WTC11 (cell line): ENCODE results near the gene SLC16A9. TPM values are rescaled to one million over a fixed set of nuclear protein-coding genes. Genes with fewer than 3 reads are reported as not detected.

ENCODE experiments used
- ATAC-seq: fragments of 200-7000 bp; cut with Tn5 transposase; 2 replicates; pipeline ENCODE4 v1.10.0; 2021; ENCODE audit warnings: mild to moderate bottlenecking, moderate library complexity
- CTCF ChIA-PET: fragments of 300-600 bp; sonication (Branson Sonifier 250); formaldehyde crosslinking; loops from one replicate; lab custom pipeline; 2021; ENCODE audit warnings: antibody characterized with exemption; lab: Charles Lee
- POLR2A ChIA-PET: fragments of 350-600 bp; sonication (Branson Sonifier 250); formaldehyde crosslinking; loops from one replicate; lab custom pipeline; 2021; ENCODE audit warnings: antibody characterized with exemption; lab: Charles Lee
- DNase-seq: peaks from one replicate; pipeline ENCODE4 v3.0.0; 2021; ENCODE audit warnings: low spot score
- H3K27ac Mint-ChIP-seq: 2 replicates; pipeline ENCODE4 v1.8.0; 2021; ENCODE audit warnings: mixed read lengths
- H3K27me3 Mint-ChIP-seq: 2 replicates; pipeline ENCODE4 v1.8.0; 2021; ENCODE audit warnings: low read depth, mild to moderate bottlenecking, moderate library complexity, mixed read lengths
- H3K36me3 Mint-ChIP-seq: 2 replicates; pipeline ENCODE4 v1.8.0; 2021; ENCODE audit warnings: mixed read lengths
- H3K4me1 Mint-ChIP-seq: 2 replicates; pipeline ENCODE4 v1.8.0; 2022; ENCODE audit warnings: mixed read lengths
- H3K4me3 Mint-ChIP-seq: 2 replicates; pipeline ENCODE4 v1.8.0; 2021; ENCODE audit warnings: mild to moderate bottlenecking, moderate library complexity, mixed read lengths
- H3K9me3 Mint-ChIP-seq: 2 replicates; pipeline ENCODE4 v1.8.0; 2021; ENCODE audit warnings: mixed read lengths
- EMX1 ChIP-seq: fragments of 250-450 bp; sonication (Bioruptor Pico); IDR thresholded peaks from 2 replicates; pipeline ENCODE4 v1.8.0; 2021; ENCODE audit warnings: mild to moderate bottlenecking
- FOXK1 ChIP-seq: sonication (generic); formaldehyde crosslinking; IDR thresholded peaks from 2 replicates; pipeline ENCODE4 v1.8.0; 2022; ENCODE audit warnings: mild to moderate bottlenecking, moderate library complexity, missing genetic modification reagents
- NFYB ChIP-seq: sonication (generic); formaldehyde crosslinking; conservative IDR thresholded peaks from 2 replicates; pipeline ENCODE4 v1.8.0; 2022; ENCODE audit warnings: low read depth, missing genetic modification reagents
- NR3C1 ChIP-seq: sonication (generic); formaldehyde crosslinking; conservative IDR thresholded peaks from 2 replicates; pipeline ENCODE4 v1.8.1; 2023; ENCODE audit warnings: low read depth, mild to moderate bottlenecking, missing genetic modification reagents
- OVOL2 ChIP-seq: fragments of 250-450 bp; sonication (Bioruptor Pico); IDR thresholded peaks from 2 replicates; pipeline ENCODE4 v1.9.0; 2021; ENCODE audit warnings: mild to moderate bottlenecking, borderline replicate concordance
- SOX15 ChIP-seq: fragments of 250-450 bp; sonication (Bioruptor Pico); IDR thresholded peaks from 2 replicates; pipeline ENCODE4 v1.9.0; 2021; ENCODE audit warnings: mild to moderate bottlenecking
- TP53 ChIP-seq: sonication (generic); formaldehyde crosslinking; IDR thresholded peaks from 2 replicates; pipeline ENCODE4 v1.8.1; 2023; ENCODE audit warnings: mild to moderate bottlenecking, missing genetic modification reagents
- ZBTB21 ChIP-seq: sonication (generic); formaldehyde crosslinking; IDR thresholded peaks from 2 replicates; pipeline ENCODE4 v1.8.1; 2023; ENCODE audit warnings: mild to moderate bottlenecking, missing genetic modification reagents, borderline replicate concordance
- ZNF138 ChIP-seq: sonication (generic); formaldehyde crosslinking; conservative IDR thresholded peaks from 2 replicates; pipeline ENCODE4 v1.8.1; 2022; ENCODE audit warnings: mild to moderate bottlenecking, moderate library complexity, missing genetic modification reagents
- ZNF232 ChIP-seq: sonication (generic); formaldehyde crosslinking; IDR thresholded peaks from 2 replicates; pipeline ENCODE4 v1.8.0; 2022; ENCODE audit warnings: mild to moderate bottlenecking, missing genetic modification reagents
- ZNF317 ChIP-seq: sonication (generic); formaldehyde crosslinking; IDR thresholded peaks from 2 replicates; pipeline ENCODE4 v1.8.1; 2023; ENCODE audit warnings: low read depth, mild to moderate bottlenecking, moderate library complexity, missing genetic modification reagents, borderline replicate concordance
- total RNA-seq: library from RNA; stranded (reverse); gene quantifications from 3 replicates; pipeline ENCODE4 v1.2.3, GENCODE V29; 2021
- TF ChIP-seq, protein P1 (sequence below): sonication (generic); formaldehyde crosslinking; IDR thresholded peaks from 2 replicates; pipeline ENCODE4 v1.8.1; 2023; ENCODE audit warnings: mild to moderate bottlenecking, missing genetic modification reagents
- TF ChIP-seq, protein P2 (sequence below): sonication (generic); formaldehyde crosslinking; IDR thresholded peaks from 2 replicates; pipeline ENCODE4 v1.8.1; 2023; ENCODE audit warnings: mild to moderate bottlenecking, missing genetic modification reagents
- TF ChIP-seq, protein P3 (sequence below): sonication (generic); formaldehyde crosslinking; IDR thresholded peaks from 2 replicates; pipeline ENCODE4 v1.8.1; 2022; ENCODE audit warnings: low read depth, mild to moderate bottlenecking, moderate library complexity, missing genetic modification reagents, borderline replicate concordance
- TF ChIP-seq, protein P4 (sequence below): sonication (generic); formaldehyde crosslinking; IDR thresholded peaks from 2 replicates; pipeline ENCODE4 v1.8.0; 2022; ENCODE audit warnings: mild to moderate bottlenecking, missing genetic modification reagents
- TF ChIP-seq, protein P5 (sequence below): sonication (generic); formaldehyde crosslinking; IDR thresholded peaks from 2 replicates; pipeline ENCODE4 v1.8.0; 2022; ENCODE audit warnings: mild to moderate bottlenecking, missing genetic modification reagents
- TF ChIP-seq, protein P6 (sequence below): fragments of 250-450 bp; sonication (Bioruptor Pico); IDR thresholded peaks from 2 replicates; pipeline ENCODE4 v2.1.2; 2022; ENCODE audit warnings: mild to moderate bottlenecking, moderate library complexity
- TF ChIP-seq, protein P7 (sequence below): sonication (generic); formaldehyde crosslinking; IDR thresholded peaks from 2 replicates; pipeline ENCODE4 v1.8.0; 2023; ENCODE audit warnings: missing genetic modification reagents
- TF ChIP-seq, protein P8 (sequence below): sonication (generic); formaldehyde crosslinking; IDR thresholded peaks from 2 replicates; pipeline ENCODE4 v1.8.0; 2022; ENCODE audit warnings: mild to moderate bottlenecking, missing genetic modification reagents
- TF ChIP-seq, protein P9 (sequence below): sonication (generic); formaldehyde crosslinking; IDR thresholded peaks from 2 replicates; pipeline ENCODE4 v1.8.1; 2022; ENCODE audit warnings: missing genetic modification reagents, borderline replicate concordance
- TF ChIP-seq, protein P10 (sequence below): sonication (generic); formaldehyde crosslinking; IDR thresholded peaks from 2 replicates; pipeline ENCODE4 v1.8.1; 2023; ENCODE audit warnings: mild to moderate bottlenecking, missing genetic modification reagents, moderate library complexity

The SLC16A9 gene
- total RNA-seq, 1 experiment from 2014 or later: 4.0 TPM

DNA sequence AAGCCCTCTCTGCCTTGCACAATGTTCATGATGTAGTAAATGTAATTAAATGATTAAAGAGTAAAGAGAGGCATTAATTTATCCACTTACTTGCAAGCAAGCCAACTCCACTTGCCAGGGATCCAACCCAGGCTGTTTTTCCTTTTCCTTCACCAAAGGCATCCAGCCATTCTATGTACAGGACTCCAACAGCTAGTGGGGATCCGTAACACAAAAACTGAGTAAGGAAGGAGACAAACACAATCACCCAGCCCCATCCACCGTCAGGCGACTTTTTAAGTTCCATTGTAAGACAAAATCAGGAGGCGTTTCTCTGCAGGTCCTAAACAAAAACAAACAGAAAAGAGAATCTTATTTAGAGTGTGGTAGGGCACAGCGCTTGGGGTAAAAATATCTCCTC, 25.6 kb downstream of the SLC16A9 start:
- no peak overlapping the region for H3K27ac Mint-ChIP-seq
- no peaks in the 10 kb centered on the region for H3K9me3 Mint-ChIP-seq
- no peak overlapping the region for H3K4me3 Mint-ChIP-seq
- H3K27me3 Mint-ChIP-seq: no peaks in the 10 kb centered on the region
- peaks cover 2% of the 10 kb centered on the region; the same call in 1 of the 2 replicates for H3K4me1 Mint-ChIP-seq
- TF ChIP-seq ZBTB21 (CRISPR knock-in tag): no peak
- no peak for TF ChIP-seq FOXK1
- TF ChIP-seq TP53 (CRISPR knock-in tag): no peak
- no peak for TF ChIP-seq SOX15
- TF ChIP-seq ZNF232 (CRISPR knock-in tag): no peak
- no peak for TF ChIP-seq EMX1 (CRISPR knock-in tag)
- TF ChIP-seq ZNF317 (CRISPR knock-in tag): no peak
- TF ChIP-seq, protein P1, sequence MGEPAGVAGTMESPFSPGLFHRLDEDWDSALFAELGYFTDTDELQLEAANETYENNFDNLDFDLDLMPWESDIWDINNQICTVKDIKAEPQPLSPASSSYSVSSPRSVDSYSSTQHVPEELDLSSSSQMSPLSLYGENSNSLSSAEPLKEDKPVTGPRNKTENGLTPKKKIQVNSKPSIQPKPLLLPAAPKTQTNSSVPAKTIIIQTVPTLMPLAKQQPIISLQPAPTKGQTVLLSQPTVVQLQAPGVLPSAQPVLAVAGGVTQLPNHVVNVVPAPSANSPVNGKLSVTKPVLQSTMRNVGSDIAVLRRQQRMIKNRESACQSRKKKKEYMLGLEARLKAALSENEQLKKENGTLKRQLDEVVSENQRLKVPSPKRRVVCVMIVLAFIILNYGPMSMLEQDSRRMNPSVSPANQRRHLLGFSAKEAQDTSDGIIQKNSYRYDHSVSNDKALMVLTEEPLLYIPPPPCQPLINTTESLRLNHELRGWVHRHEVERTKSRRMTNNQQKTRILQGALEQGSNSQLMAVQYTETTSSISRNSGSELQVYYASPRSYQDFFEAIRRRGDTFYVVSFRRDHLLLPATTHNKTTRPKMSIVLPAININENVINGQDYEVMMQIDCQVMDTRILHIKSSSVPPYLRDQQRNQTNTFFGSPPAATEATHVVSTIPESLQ (CRISPR knock-in tag): no peak
- TF ChIP-seq, protein P2, sequence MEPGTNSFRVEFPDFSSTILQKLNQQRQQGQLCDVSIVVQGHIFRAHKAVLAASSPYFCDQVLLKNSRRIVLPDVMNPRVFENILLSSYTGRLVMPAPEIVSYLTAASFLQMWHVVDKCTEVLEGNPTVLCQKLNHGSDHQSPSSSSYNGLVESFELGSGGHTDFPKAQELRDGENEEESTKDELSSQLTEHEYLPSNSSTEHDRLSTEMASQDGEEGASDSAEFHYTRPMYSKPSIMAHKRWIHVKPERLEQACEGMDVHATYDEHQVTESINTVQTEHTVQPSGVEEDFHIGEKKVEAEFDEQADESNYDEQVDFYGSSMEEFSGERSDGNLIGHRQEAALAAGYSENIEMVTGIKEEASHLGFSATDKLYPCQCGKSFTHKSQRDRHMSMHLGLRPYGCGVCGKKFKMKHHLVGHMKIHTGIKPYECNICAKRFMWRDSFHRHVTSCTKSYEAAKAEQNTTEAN (CRISPR knock-in tag): no peak
- no peak for TF ChIP-seq NR3C1
- no peak for TF ChIP-seq ZNF138 (CRISPR knock-in tag)
- TF ChIP-seq OVOL2 (CRISPR knock-in tag): no peak
- TF ChIP-seq NFYB (CRISPR knock-in tag): no peak
- TF ChIP-seq, protein P3, sequence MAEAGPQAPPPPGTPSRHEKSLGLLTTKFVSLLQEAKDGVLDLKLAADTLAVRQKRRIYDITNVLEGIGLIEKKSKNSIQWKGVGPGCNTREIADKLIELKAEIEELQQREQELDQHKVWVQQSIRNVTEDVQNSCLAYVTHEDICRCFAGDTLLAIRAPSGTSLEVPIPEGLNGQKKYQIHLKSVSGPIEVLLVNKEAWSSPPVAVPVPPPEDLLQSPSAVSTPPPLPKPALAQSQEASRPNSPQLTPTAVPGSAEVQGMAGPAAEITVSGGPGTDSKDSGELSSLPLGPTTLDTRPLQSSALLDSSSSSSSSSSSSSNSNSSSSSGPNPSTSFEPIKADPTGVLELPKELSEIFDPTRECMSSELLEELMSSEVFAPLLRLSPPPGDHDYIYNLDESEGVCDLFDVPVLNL (CRISPR knock-in tag): no peak
- TF ChIP-seq, protein P4, sequence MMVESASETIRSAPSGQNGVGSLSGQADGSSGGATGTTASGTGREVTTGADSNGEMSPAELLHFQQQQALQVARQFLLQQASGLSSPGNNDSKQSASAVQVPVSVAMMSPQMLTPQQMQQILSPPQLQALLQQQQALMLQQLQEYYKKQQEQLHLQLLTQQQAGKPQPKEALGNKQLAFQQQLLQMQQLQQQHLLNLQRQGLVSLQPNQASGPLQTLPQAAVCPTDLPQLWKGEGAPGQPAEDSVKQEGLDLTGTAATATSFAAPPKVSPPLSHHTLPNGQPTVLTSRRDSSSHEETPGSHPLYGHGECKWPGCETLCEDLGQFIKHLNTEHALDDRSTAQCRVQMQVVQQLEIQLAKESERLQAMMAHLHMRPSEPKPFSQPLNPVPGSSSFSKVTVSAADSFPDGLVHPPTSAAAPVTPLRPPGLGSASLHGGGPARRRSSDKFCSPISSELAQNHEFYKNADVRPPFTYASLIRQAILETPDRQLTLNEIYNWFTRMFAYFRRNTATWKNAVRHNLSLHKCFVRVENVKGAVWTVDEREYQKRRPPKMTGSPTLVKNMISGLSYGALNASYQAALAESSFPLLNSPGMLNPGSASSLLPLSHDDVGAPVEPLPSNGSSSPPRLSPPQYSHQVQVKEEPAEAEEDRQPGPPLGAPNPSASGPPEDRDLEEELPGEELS (CRISPR knock-in tag): no peak
- TF ChIP-seq, protein P5, sequence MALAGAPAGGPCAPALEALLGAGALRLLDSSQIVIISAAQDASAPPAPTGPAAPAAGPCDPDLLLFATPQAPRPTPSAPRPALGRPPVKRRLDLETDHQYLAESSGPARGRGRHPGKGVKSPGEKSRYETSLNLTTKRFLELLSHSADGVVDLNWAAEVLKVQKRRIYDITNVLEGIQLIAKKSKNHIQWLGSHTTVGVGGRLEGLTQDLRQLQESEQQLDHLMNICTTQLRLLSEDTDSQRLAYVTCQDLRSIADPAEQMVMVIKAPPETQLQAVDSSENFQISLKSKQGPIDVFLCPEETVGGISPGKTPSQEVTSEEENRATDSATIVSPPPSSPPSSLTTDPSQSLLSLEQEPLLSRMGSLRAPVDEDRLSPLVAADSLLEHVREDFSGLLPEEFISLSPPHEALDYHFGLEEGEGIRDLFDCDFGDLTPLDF: no peak
- ChIA-PET CTCF (no interaction called here), POLR2A (no interaction called here)
- ATAC-seq (no peak), DNase-seq (no peak)
- no peaks in the 10 kb centered on the region for H3K36me3 Mint-ChIP-seq

DNA sequence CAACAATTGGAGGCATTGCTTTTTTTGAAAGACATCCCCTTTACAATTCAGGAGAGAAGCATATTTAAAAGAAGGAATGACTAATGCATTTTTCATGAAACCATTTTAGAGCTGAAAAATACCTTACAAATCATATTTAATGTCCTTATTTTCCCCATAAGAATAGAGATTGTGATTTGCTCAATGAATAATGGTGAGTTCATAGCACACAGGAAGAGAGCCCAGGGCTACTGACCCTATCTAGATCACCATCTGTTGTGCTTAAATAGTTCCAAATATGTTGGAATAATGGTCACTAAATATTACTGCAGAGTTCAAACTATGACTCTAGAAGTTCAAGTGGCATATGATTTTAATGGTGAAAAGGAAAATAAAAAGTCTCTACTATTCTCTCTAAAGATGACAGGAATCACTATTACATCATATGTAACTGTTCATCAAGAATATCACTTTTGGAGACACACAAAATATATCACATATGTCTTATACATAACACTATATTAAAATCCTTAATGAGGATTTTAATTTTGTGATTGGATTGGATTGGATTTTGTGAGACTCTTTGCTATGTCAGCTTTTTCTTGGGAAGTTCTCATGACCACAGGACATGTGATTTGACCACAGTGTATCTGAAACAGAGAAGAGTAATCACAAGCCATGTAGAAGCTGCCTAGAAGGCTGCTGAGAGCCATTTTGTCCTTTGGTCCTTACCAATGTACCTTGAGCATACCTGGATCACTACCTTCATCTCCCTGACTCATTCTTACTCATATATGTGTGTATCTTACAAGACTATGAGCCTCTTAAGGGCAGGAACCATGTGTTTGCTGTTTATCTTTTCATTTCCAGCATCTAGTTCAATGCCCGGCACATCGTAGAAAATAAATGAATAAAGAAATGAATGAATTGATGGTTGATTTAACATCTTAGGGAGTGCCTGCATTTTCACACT, 26.4 kb downstream of the SLC16A9 start:
- no peaks in the 10 kb centered on the region for H3K27me3 Mint-ChIP-seq
- ATAC-seq: no peak
- H3K4me1 Mint-ChIP-seq: peaks cover 2% of the 10 kb centered on the region; the same call in 1 of the 2 replicates
- H3K36me3 Mint-ChIP-seq: no peaks in the 10 kb centered on the region
- ChIA-PET POLR2A (no interaction called here), CTCF (no interaction called here)
- H3K9me3 Mint-ChIP-seq: no peaks in the 10 kb centered on the region
- H3K4me3 Mint-ChIP-seq: no peak overlapping the region
- H3K27ac Mint-ChIP-seq: no peak overlapping the region
- DNase-seq: no peak
- TF ChIP-seq, protein P6, sequence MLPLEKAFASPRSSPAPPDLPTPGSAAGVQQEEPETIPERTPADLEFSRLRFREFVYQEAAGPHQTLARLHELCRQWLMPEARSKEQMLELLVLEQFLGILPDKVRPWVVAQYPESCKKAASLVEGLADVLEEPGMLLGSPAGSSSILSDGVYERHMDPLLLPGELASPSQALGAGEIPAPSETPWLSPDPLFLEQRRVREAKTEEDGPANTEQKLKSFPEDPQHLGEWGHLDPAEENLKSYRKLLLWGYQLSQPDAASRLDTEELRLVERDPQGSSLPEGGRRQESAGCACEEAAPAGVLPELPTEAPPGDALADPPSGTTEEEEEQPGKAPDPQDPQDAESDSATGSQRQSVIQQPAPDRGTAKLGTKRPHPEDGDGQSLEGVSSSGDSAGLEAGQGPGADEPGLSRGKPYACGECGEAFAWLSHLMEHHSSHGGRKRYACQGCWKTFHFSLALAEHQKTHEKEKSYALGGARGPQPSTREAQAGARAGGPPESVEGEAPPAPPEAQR (CRISPR knock-in tag): no peak
- TF ChIP-seq, protein P7, sequence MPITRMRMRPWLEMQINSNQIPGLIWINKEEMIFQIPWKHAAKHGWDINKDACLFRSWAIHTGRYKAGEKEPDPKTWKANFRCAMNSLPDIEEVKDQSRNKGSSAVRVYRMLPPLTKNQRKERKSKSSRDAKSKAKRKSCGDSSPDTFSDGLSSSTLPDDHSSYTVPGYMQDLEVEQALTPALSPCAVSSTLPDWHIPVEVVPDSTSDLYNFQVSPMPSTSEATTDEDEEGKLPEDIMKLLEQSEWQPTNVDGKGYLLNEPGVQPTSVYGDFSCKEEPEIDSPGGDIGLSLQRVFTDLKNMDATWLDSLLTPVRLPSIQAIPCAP (CRISPR knock-in tag): no peak
- TF ChIP-seq ZBTB21 (CRISPR knock-in tag): no peak
- TF ChIP-seq, protein P8, sequence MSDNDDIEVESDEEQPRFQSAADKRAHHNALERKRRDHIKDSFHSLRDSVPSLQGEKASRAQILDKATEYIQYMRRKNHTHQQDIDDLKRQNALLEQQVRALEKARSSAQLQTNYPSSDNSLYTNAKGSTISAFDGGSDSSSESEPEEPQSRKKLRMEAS (CRISPR knock-in tag): no peak
- TF ChIP-seq, protein P9, sequence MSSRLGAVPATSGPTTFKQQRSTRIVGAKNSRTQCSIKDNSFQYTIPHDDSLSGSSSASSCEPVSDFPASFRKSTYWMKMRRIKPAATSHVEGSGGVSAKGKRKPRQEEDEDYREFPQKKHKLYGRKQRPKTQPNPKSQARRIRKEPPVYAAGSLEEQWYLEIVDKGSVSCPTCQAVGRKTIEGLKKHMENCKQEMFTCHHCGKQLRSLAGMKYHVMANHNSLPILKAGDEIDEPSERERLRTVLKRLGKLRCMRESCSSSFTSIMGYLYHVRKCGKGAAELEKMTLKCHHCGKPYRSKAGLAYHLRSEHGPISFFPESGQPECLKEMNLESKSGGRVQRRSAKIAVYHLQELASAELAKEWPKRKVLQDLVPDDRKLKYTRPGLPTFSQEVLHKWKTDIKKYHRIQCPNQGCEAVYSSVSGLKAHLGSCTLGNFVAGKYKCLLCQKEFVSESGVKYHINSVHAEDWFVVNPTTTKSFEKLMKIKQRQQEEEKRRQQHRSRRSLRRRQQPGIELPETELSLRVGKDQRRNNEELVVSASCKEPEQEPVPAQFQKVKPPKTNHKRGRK (CRISPR knock-in tag): no peak
- TF ChIP-seq, protein P10, sequence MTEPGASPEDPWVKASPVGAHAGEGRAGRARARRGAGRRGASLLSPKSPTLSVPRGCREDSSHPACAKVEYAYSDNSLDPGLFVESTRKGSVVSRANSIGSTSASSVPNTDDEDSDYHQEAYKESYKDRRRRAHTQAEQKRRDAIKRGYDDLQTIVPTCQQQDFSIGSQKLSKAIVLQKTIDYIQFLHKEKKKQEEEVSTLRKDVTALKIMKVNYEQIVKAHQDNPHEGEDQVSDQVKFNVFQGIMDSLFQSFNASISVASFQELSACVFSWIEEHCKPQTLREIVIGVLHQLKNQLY (CRISPR knock-in tag): no peak
